ENCODE measurements around the gene KRTAP5-4.
"Not testable (repeated sequence)": the region's sequence is repeated elsewhere in the genome, so short reads cannot be mapped to it uniquely, and the experiment has no call there.

The KRTAP5-4 gene, protein sequence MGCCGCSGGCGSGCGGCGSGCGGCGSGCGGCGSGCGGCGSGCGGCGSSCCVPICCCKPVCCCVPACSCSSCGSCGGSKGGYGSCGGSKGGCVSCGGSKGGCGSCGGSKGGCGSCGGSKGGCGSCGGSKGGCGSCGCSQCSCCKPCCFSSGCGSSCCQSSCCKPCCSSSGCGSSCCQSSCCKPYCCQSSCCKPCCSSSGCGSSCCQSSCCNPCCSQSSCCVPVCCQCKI

GRCh38 chr11:1622086-1622485 lies at the start of gene KRTAP5-4:
Gene KRTAP5-4, minus strand, starts transcription at chr11:1622138. Its CDS starts 45 bp downstream, at chr11:1622093.
- FAIRE-seq, result no peak

- no peak for FAIRE-seq
Measured at GRCh38 chr11:1671658-1672057, 49.7 kb upstream of the KRTAP5-4 start.

GRCh38 chr11:1670905-1671371 lies 49.0 kb upstream of the KRTAP5-4 start:
- no peak for FAIRE-seq

DNA sequence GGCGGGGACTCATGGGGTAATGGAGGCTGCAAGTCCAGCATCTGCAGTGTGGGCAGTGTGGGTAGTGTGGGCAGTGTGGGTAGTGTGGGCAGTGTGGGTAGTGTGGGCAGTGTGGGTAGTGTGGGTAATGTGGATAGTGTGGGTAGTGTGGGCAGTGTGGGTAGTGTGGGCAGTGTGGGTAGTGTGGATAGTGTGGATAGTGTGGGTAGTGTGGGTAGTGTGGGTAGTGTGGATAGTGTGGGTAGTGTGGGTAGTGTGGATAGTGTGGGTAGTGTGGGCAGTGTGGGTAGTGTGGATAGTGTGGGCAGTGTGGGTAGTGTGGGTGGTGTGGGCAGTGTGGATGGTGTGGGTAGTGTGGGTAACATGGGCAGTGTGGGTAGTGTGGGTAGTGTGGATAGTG lies 48.5 kb upstream of the KRTAP5-4 start:
- FAIRE-seq, result not testable (repeated sequence)

- no peak for FAIRE-seq
Measured at GRCh38 chr11:1669546-1670218, 47.7 kb upstream of the KRTAP5-4 start.

DNA sequence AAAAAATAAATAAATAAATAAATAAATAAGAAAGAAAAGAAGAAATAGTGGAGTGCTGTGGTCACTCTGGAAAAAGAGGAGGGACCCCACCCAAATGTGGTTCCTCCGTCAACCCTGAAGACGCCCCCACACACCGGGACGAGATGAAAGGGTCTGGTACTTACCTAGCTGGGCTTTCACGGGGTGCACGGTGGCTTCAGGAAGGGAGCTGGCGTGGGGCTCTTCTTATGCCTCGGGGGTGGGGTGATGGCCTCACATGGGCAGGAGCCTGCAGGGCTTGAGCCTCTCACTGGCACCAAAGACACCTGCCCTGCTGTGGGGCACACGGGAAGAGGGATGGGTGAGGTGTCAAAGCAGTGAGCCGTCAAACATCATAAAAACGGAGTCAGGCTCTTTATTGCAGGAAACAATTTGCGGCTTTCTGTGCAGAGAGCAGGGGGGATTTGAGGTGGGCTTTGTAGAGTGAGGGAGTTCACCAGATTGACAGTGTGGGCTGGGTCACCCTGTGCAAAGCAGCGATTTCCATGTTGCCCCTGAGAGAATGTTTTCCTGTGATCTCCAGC lies 47.1 kb upstream of the KRTAP5-4 start:
- FAIRE-seq, result no peak

DNA sequence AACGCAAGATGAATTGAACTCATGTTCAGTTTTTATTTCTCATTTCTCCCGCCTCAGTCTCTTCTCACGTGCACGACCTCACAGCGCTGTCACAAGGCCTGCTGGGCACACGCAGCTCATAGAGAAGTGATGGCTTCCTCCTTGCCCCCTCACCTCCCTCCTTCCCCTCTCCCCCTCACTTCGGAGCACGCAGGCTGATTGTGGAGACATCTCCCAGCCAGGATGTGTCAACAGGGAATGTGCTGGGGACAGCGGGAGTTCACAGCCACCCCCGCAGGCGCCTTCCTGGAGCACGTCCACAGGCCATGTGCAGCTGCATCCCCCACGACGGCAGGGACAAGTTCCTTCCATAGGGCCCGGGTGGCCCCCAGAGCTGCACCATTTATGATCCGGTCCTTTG lies 46.0 kb upstream of the KRTAP5-4 start:
- FAIRE-seq, result no peak

- FAIRE-seq, result no peak
Measured at GRCh38 chr11:1667121-1667850, 45.3 kb upstream of the KRTAP5-4 start.

DNA sequence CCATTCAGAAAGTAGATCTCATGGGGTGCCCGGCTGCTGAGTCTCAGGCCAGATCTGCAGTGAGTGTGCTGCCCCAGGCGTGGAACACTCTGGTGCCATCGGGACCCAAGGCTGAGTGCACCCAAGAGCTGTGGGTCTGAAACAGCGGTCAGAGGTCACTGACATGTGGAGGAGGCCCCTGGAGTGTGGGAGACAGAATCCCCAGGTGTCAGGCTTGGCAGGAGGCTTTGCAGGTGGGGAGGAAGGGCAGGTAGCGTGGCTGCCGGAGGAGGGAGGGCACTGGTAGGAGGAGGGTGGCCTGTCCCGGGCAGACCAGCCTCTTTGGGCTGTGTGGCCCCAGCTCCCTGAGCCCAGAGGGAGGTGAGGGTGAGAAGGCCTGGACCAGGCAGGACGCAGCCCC lies 43.4 kb upstream of the KRTAP5-4 start:
- FAIRE-seq, result no peak

- not testable (repeated sequence) for FAIRE-seq
Measured at GRCh38 chr11:1662699-1663283, 40.9 kb upstream of the KRTAP5-4 start.

DNA sequence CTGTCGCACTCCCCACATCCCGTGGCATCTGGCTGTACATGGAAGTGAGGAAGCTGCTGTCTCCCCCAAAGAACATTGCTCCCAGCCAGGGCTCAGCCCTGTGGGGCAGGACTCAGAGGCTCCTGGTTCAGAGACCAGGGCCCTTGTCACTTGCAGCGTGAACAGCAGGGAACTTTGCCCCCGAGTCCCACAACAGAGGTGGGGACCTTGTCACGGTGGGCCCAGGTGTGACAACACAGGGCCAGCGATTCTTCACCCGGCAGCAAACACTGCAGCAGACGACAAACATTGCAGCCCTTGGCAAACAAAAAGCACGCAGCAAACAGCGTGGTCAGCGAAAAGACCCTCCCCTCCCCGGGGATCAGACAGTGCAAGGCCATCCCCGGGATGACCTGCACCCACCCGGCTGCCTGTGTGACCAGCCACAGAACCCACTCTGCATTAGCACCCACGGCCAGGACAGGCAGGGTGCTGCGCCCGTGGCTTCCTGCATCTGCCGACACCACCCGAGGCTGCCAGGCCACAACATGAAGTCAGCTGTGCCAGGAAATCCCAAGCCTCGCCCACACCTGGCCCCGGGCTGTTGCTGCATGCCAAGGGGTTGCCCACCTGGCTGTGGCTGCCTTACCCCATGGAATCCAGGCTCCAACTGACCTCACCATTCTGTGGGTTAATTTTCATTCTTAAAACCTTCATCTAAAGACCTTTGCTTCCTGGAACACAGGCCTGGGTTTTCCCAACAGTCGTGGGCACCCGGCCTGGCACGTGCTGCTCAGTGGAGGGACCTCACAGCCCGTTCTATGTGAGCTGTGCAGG lies 39.7 kb upstream of the KRTAP5-4 start:
- FAIRE-seq, result not testable (repeated sequence)

DNA sequence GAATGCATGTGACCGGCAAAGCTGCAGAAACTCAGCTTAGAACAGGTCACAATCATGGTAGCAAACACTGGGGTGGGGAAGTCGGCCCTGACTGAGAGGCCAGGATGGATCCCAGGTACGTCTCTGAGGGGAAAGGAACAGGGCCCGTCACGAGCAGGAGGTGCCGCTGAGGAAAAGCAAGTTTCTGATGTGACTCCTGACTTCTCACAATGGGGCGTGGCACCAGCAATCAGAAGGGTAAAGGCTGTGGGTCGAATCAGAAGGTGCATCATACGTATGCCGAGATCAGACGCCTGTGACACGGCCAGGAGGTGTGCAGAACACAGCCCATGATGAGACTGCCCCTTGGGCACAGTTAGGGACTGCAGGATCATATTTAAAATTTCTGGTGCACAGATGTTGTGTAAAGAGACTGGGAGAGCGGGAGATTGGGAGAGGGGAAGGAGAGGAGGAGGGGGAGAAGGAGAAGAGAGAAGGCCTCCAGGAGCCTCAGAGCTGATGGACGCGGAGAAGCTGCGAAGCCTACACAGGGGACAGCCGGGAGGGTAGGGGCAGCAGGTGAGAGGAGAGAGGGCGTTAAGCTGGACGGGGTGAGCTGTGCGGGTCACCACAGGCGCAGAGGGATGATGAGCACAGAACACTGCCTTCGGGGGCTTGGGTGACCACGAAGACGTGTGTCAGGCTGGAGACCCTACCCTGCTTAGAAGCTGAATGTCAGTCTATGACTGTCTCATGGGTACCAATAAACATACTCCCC lies 38.4 kb upstream of the KRTAP5-4 start:
- FAIRE-seq, result no peak

DNA sequence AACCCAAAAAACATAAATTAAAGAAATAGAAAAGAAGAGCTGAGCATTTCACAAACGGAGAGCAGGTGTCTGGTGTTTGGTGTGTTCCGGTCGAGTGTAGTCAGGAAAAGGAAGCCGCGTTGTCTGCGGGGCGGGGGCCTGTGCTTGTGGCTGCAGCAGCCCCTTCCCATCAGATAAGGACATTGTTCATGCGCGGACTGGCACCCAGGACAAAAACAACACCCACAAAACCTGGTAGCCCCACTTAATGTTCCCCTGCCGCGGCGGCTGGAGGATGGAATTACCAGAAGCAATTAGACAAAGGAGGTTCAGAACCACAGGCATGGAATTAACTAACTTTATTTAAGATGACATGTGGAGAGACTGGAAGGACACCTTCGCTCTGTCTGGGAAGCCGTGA lies 37.6 kb upstream of the KRTAP5-4 start:
- no peak for FAIRE-seq

DNA sequence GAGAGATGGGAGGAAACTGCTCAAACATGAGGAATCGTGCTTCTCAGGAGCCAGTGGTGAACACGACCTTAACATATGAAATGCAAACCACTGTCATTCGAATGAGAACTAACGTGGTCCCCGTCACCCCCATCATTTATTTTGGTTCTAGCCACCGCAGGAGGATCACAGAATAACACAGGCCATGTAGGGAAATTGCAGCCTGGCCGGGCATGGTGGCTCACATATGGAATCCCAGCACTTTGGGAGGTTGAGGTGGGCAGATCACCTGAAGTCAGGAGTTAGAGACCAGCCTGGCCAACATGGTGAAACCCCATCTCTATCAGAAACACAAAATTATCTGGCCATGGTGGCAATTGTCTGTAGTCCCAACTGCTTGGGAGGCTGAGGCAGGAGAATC lies 34.7 kb upstream of the KRTAP5-4 start:
- FAIRE-seq, result no peak

- no peak for FAIRE-seq
Measured at GRCh38 chr11:1656061-1656441, 34.1 kb upstream of the KRTAP5-4 start.

GRCh38 chr11:1655168-1656060 lies 33.5 kb upstream of the KRTAP5-4 start:
- no peak for FAIRE-seq

DNA sequence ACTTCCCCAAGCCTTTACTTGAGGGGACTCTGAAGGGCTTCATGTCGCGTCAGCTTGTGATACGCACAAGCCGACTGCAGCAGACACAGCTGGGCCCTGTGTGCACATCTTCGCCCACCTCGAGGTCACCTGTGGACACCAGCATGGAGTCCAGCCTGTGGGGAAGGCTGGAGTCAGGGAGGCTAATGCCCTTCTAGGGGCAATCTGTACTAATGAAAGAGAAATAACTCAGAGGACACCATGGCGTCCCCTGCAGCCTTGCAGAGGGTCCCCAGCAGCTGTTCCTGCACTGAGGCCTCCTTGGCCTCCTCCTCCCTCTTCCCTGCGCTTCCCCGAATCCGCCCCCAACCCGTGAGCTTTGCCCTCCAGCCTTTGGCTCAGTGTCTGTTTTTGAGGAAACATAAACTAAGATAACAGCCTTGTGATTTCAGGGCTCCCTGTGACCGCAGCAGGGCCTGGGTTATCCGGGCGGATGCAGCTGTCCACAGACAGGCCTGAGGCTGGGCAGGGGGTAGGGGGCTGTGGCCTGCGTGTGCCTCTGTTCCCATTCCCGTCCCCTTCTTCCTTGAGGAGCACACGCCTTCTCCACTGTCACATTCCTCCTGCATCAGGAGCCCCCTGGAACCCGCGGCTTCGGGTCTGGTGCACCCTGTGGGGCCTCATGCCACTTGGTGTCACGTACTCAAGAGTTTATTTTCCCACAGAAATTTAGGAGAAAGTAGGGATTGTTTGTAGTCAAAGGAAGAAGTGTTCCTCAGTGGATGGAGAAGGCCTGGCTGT lies 32.6 kb upstream of the KRTAP5-4 start:
- no peak for FAIRE-seq

DNA sequence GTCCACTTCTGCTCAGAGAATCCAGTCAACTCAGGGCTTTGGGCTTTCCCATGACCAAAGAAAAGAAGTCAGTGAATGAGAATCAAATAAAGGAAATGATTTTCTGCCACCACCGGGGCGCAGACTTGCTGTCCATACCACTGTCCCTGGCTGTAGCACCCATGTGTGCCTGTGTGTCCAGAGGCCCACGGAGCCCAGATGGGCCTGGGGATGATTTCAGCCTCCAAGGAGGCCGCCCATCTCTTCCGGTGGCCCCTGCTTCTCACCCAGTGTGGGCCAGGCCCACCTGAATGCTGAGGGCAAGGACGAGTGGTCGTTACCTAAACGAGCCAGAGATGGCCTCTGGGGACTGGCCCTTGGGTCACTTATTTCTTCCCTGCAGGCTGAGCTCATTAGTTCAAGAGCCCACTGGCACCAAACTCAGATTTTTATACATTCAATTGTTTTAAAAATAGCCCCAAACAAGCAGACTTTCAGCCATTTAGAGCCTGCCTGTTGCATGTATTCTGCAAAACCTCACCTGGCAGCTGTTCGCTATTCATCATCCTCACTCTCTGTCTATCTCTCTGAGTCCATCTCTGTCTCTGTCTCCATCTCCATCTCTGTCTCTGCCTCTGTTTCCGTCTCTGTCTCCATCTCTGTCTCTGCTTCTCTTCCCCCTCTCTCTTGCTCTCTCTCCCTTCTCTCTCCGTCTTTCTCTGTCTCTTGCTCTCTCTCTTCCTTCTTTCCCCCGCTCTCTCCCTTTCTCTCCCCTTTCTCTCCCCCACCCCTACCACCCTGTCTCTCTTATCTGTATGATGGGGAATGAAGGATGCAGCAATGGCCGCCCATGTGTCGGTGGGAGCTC lies 31.8 kb upstream of the KRTAP5-4 start:
- no peak for FAIRE-seq

Data from TTC549 (cell line).